OCI-LY7 (cell line): Measurements from ENCODE around the gene DDAH2. TPM values are rescaled to one million over a fixed set of nuclear protein-coding genes. Genes with fewer than 3 reads are reported as not detected.

Experiments
- BruUV-seq: library from RNA; stranded (reverse); fragments of 400-500 nt; replicated peaks from 2 replicates; lab custom pipeline; 2021; lab: Mats Ljungman, UMichigan
- CTCF ChIA-PET: fragments of 300-600 bp; sonication (Branson Sonifier 250); formaldehyde crosslinking; loops from one replicate; lab custom pipeline; 2022; ENCODE audit warnings: antibody characterized with exemption; ENCODE audit not compliant: unreplicated experiment; lab: Charles Lee
- POLR2A ChIA-PET: fragments of 300-600 bp; sonication (Branson Sonifier 250); formaldehyde crosslinking; loops from one replicate; lab custom pipeline; 2022; ENCODE audit warnings: antibody characterized with exemption; lab: Charles Lee
- DNase-seq: peaks from one replicate; pipeline ENCODE4 v3.0.0-alpha.2; 2015; ENCODE audit warnings: low spot score
- H2AFZ ChIP-seq: fragments of 200-600 bp; sonication (generic), shearing (Covaris generic); 2 replicates; pipeline ENCODE4 v1.6.1; 2014; ENCODE audit warnings: mild to moderate bottlenecking, antibody characterized with exemption, low read length, moderate library complexity
- H3K27ac ChIP-seq: fragments of 200-600 bp; sonication (generic); 2 replicates; pipeline ENCODE4 v1.5.1; 2014; ENCODE audit warnings: mixed run types, low read depth, mild to moderate bottlenecking, moderate library complexity, low read length, inconsistent platforms; ENCODE audit not compliant: poor library complexity, severe bottlenecking
- H3K36me3 ChIP-seq: fragments of 200-600 bp; sonication (generic); 2 replicates; pipeline ENCODE4 v1.6.1; 2014; ENCODE audit warnings: mild to moderate bottlenecking, antibody characterized with exemption, low read length, moderate library complexity, mixed read lengths; ENCODE audit not compliant: insufficient read depth
- H3K4me1 ChIP-seq: fragments of 200-600 bp; sonication (generic); 2 replicates; pipeline ENCODE4 v1.5.1; 2014; ENCODE audit warnings: mild to moderate bottlenecking, low read length; ENCODE audit not compliant: insufficient read depth, poor library complexity, severe bottlenecking
- H3K4me2 ChIP-seq: fragments of 200-600 bp; sonication (generic); 2 replicates; pipeline ENCODE4 v1.6.1; 2014; ENCODE audit warnings: mild to moderate bottlenecking, low read length
- H3K4me3 ChIP-seq: fragments of 200-600 bp; sonication (generic); 2 replicates; pipeline ENCODE4 v1.5.1; 2014; ENCODE audit warnings: mild to moderate bottlenecking, low read depth, low read length; ENCODE audit not compliant: poor library complexity, severe bottlenecking
- H3K79me2 ChIP-seq: fragments of 200-600 bp; sonication (generic); 2 replicates; pipeline ENCODE4 v1.6.1; 2016; ENCODE audit warnings: low read depth, mild to moderate bottlenecking, low read length, moderate library complexity, mixed read lengths; ENCODE audit not compliant: insufficient read depth
- H3K9me2 ChIP-seq: fragments of 200-600 bp; sonication (generic); 2 replicates; pipeline ENCODE4 v1.6.1; 2016; ENCODE audit warnings: mild to moderate bottlenecking, low read length, mixed read lengths; ENCODE audit not compliant: insufficient read depth
- H3K9me3 ChIP-seq: fragments of 200-600 bp; sonication (generic); 2 replicates; pipeline ENCODE4 v1.6.1; 2014; ENCODE audit warnings: mild to moderate bottlenecking, mixed run types, low read length, mixed read lengths
- H4K20me1 ChIP-seq: fragments of 200-600 bp; sonication (generic); 2 replicates; pipeline ENCODE4 v1.6.1; 2014; ENCODE audit warnings: mild to moderate bottlenecking, antibody characterized with exemption, low read length, moderate library complexity, mixed read lengths; ENCODE audit not compliant: insufficient read depth
- CTCF ChIP-seq: fragments of 200-600 bp; sonication (generic); conservative IDR thresholded peaks from 2 replicates; pipeline ENCODE4 v1.5.1; 2014; ENCODE audit warnings: mild to moderate bottlenecking, antibody characterized with exemption, low read length, moderate library complexity, mixed read lengths
- EZH2phosphoT487 ChIP-seq: fragments of 200-600 bp; sonication (generic); IDR thresholded peaks from 2 replicates; pipeline ENCODE4 v1.6.1; 2018; ENCODE audit warnings: low read depth, borderline replicate concordance, mild to moderate bottlenecking, mixed run types, antibody characterized with exemption, low read length, moderate library complexity, mixed read lengths
- intact Hi-C: fragments of 100-400 bp; cut with micrococcal nuclease; formaldehyde crosslinking; loops from one replicate; pipeline ENCODE4 v1.10.0; 2022; ENCODE audit not compliant: unreplicated experiment
- total RNA-seq, 2 experiments: library from RNA; depleted of rRNA in 1 of 2; stranded (reverse); fragments of >200 nt in 1 of 2; shearing (Covaris generic) in 1 of 2; gene quantifications; 2 replicates each; pipeline ENCODE4 v1.2.3, GENCODE V29; 2014 to 2022

The DDAH2 gene
- total RNA-seq, 2 experiments from 2014 or later: 14.0 to 20.4 TPM

DNA sequence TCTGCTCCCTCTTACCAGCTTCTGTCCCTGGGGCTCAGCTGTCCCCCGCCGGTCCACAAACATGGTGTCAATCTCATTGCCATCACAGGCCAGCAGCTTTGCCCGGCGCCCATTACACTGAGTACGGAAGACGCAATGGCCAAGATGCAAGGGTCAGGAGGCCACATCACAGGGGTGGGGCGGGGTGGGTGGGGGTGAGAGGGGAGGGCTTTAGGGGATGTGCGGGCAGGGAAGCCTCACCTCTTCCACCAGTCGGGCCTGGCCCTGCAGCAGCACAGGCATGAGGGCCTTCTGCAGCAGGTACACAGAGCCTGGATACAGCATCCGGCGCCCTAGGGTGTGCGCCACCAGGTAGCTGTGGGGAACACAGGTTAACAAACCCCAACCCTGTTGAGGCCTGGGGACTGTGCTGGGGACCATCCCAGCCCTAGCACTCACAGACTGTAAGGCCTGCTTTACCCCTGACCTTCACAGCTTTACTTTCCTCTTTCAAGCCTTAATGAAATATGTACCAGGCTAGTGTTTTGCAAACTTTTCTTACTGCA, 37.5 kb downstream of the DDAH2 start:
- Histone ChIP-seq H2AFZ (no peak overlapping the region), H3K36me3 (peaks cover 81% of the 10 kb centered on the region), H3K79me2 (no peaks in the 10 kb centered on the region), H3K4me2 (no peak overlapping the region), H4K20me1 (no peaks in the 10 kb centered on the region), H3K9me2 (no peaks in the 10 kb centered on the region), H3K9me3 (no peaks in the 10 kb centered on the region), H3K27ac (no peak overlapping the region), H3K4me1 (peaks cover 12% of the 10 kb centered on the region), H3K4me3 (no peak overlapping the region)
- ChIA-PET POLR2A (no interaction called here), CTCF (no interaction called here)
- intact Hi-C loops: no loop called here
- no TSS peak for BruUV-seq
- DNase-seq: no peak
- TF ChIP-seq EZH2phosphoT487 (no peak), CTCF (no peak)

- H4K20me1 ChIP-seq: no peaks in the 10 kb centered on the region
- no peaks in the 10 kb centered on the region for H3K9me2 ChIP-seq
- intact Hi-C loops: no loop called here
- no peak overlapping the region for H3K4me2 ChIP-seq
- no peaks in the 10 kb centered on the region for H3K79me2 ChIP-seq
- H3K4me3 ChIP-seq: no peak overlapping the region
- peaks cover 81% of the 10 kb centered on the region for H3K36me3 ChIP-seq
- ChIA-PET CTCF (interaction anchor here (0.6 kb wide), 1 partner anchor 50 kb away, joined by 3 read pairs; no protein-coding TSS in a partner anchor), POLR2A (interaction anchor here (0.9 kb wide), 2 partner anchors 23 kb away, joined by 3 read pairs; no protein-coding TSS in a partner anchor)
- BruUV-seq: no TSS peak
- TF ChIP-seq EZH2phosphoT487 (no peak), CTCF (no peak)
- DNase-seq: no peak
- H3K4me1 ChIP-seq: peaks cover 12% of the 10 kb centered on the region
- no peaks in the 10 kb centered on the region for H3K9me3 ChIP-seq
- no peak overlapping the region for H3K27ac ChIP-seq
- no peak overlapping the region for H2AFZ ChIP-seq
Measured at GRCh38 chr6:31691078-31691463, 38.0 kb downstream of the DDAH2 start.

DNA sequence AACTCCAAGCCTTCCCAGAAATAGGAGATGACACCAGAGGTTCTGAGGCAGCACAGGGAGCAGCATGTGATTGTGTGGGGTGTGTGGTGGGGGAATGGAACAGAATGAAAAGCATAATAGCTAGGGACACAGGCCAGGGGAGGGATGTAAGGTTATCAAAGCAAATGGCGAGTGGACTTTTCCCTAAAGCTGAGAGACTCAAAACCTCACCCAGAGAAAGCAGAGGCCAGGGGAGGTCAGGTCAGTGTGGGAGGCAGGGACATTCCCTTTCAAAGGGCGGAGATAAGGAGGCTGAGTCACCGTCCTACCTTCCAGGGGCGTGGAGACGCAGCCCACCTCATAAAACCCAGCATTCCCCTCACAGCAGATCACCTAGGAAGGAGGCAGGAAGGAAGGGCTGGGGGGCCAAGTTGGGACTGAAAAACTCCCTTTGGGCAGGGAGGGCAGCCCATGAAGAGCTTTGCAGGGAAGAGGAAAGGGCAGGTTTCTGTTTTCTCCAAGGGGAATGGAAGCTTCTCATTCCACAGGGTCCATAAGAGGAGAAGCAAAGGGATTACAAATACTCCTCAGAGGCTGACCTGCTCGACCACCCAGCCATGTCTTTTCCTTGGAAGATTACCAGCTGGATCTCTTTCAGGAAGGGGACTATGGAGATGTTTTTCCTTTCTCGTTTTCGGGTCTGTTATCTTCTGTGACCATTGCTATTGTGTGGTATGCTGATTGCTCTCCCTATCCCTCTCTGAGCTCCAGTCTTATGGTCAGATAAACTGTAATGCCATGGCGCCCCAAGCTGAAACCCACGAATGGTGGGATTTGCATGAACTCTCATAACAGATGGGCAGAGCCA, 38.6 kb downstream of the DDAH2 start:
- intact Hi-C loops: no loop called here
- Histone ChIP-seq H3K9me2 (no peaks in the 10 kb centered on the region), H3K9me3 (no peaks in the 10 kb centered on the region), H3K27ac (no peak overlapping the region), H3K4me3 (no peak overlapping the region), H2AFZ (no peak overlapping the region), H3K4me2 (no peak overlapping the region), H3K36me3 (peaks cover 80% of the 10 kb centered on the region), H3K79me2 (no peaks in the 10 kb centered on the region), H4K20me1 (no peaks in the 10 kb centered on the region), H3K4me1 (peaks cover 12% of the 10 kb centered on the region)
- no TSS peak for BruUV-seq
- TF ChIP-seq CTCF (no peak), EZH2phosphoT487 (no peak)
- CTCF ChIA-PET: interaction anchor here (0.5 to 0.6 kb wide), 3 partner anchors 20 to 51 kb away, joined by 3 read pairs; no protein-coding TSS in a partner anchor
- no peak for DNase-seq
- POLR2A ChIA-PET: interaction anchor here (0.9 to 1.4 kb wide), 3 partner anchors 23 to 50 kb away, joined by 3 to 4 read pairs (median 3); no protein-coding TSS in a partner anchor
